ENCODE measurements around the gene FHL2.

The FHL2 gene

GRCh38 chr2:105376789-105377240 lies 22.0 kb downstream of the FHL2 start:
- DNase-seq, result no peak

- no peak for DNase-seq
Observed at GRCh38 chr2:105376010-105376409, 22.8 kb downstream of the FHL2 start.

GRCh38 chr2:105375001-105375561 lies 23.8 kb downstream of the FHL2 start:
- DNase-seq, result no peak

GRCh38 chr2:105373895-105374401 lies 24.9 kb downstream of the FHL2 start:
- DNase-seq, result no peak

- DNase-seq, result no peak
Observed at GRCh38 chr2:105373344-105373781, 25.5 kb downstream of the FHL2 start.

GRCh38 chr2:105371810-105372209 lies 27.0 kb downstream of the FHL2 start:
- DNase-seq, result no peak

GRCh38 chr2:105371156-105371555 lies 27.7 kb downstream of the FHL2 start:
- no peak for DNase-seq

- DNase-seq, result peak; percentile 29
Observed at GRCh38 chr2:105369777-105370690, 28.8 kb downstream of the FHL2 start.

GRCh38 chr2:105368759-105369408 lies 30.0 kb downstream of the FHL2 start:
- DNase-seq, result no peak

- DNase-seq, result no peak
Observed at GRCh38 chr2:105365206-105365605, 33.6 kb downstream of the FHL2 start.

- no peak for DNase-seq
Observed at GRCh38 chr2:105364436-105365139, 34.3 kb downstream of the FHL2 start.

GRCh38 chr2:105362862-105363591 lies 35.8 kb downstream of the FHL2 start:
- no peak for DNase-seq

DNA sequence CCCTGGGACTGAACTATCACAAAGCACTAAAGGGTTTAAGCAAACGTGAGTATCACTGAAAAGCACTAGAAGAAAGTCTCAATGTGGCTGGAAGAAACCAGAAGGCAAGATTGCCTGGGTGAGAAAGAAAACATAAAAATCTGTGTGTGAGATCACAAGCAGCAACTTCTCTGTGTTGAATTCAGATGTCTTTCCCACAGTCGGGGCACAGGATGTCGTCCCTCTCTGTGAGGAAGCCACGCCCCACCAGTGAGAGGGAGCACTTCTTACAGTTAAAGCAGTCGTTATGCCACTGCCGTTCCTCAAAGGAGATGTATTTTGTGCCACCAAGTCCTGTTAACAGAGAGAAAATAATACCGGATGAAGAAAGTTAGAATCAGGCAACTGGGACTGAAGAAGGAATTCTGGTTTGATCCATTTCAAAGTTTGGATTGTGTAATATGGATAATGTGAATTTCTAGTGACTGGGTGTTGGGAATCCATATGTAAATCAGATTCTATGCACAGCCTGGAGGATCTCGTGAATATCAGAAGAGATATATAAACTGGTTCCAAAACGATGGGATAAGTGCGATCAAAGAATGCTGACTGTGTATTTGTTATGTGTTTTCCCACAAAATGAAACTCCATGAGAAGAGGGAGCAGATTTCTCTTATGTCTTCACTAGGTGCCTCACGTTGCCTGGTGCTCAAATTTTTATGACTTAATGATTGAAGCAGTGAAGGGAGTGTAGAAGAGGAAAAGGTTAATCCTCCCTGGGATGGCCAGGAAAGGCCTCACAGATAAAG lies 37.6 kb downstream of the FHL2 start:
- DNase-seq, result no peak

GRCh38 chr2:105358593-105358992 lies 40.3 kb downstream of the FHL2 start:
- DNase-seq, result no peak

DNA sequence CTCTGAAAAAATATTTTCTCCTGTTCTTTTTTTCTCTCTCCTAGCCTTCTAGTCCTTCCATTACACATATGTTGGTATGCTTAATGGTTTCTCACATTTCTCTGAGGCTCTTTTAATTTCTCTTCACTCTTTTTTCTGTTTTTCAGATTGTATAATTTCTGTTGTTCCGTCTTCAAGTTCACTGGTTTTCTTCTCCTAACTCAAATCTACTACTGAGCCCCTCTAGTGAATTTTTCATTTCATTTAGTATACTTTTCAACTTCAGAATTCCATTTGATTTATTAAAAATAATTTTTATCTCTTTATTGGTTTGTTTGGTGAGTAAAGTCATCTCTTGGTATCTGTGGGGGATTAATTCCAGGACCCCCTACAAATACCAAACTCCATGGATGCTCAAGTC lies 41.7 kb downstream of the FHL2 start:
- DNase-seq, result no peak

GRCh38 chr2:105344704-105345345 lies 54.0 kb downstream of the FHL2 start:
- no peak for DNase-seq

DNA sequence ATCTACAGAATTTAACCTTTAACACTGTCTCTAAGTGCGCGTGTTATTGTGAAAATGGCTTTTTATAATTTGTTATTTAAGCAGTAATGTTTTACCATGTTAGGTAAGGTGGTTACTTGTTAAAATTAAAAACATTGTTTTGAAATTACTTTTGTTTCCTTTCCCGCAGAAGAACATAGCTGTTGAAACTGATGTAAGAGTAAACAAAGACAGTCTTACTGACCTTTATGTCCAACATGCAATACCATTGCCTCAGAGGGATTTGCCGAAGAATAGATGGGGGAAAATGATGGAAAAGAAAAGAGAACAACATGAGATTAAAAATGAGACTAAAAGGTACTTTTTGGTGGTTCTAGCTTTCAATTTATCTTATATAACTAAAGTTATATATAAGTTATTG lies 59.4 kb downstream of the FHL2 start:
- no peak for DNase-seq

DNA sequence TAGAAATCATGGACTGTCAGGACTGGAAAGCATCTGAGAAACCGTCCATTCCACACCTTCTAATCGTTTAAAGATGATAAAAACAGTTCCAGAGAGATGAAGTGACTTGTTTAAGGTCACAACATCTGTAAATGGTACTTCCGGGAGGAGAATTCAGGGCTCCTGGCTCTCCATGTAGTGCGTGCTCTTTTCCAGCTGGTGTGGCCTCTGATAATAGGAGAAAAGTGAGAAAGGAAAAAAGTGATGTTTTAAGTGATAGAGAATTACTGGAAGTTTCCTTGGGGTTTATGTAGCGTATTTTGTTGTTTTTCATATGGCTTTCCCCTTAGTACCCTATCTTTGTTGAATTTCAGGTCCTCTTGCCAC lies 60.8 kb downstream of the FHL2 start:
- DNase-seq, result no peak

GRCh38 chr2:105337122-105338019 lies 61.5 kb downstream of the FHL2 start, which contains the start of gene C2orf49:
C2orf49 (plus strand) TSS chr2:105337540; CDS start chr2:105337588, 48 bp downstream.
- DNase-seq, result peak; percentile 64

GRCh38 chr2:105336786-105337121 lies 62.1 kb downstream of the FHL2 start:
- no peak for DNase-seq

Data from NCI-H748 treated with DMSO at 0.1 percent for 48 hours (cell line).